NCI-H526 treated with DMSO at 0.1 percent for 48 hours (cell line): ENCODE data around the gene OR51L1.
"Not testable (repeated sequence)": the region's sequence is repeated elsewhere in the genome, so short reads cannot be mapped to it uniquely, and the experiment has no call there.

Experiments used
- DNase-seq: peaks from one replicate; lab custom pipeline; 2025; lab: John Stamatoyannopoulos, UW

The OR51L1 gene

GRCh38 chr11:4994551-4994950 is at the start of gene OR51L1:
Gene OR51L1, plus strand, starts transcription at chr11:4994851. Its CDS starts 4,132 bp downstream, at chr11:4998983.
- DNase-seq: no peak

- DNase-seq: no peak
Measured at GRCh38 chr11:4947505-4947904, 47.1 kb upstream of the OR51L1 start, which contains the start of gene OR51A4. Gene OR51A4, minus strand, starts transcription at chr11:4947605. Its CDS starts 505 bp downstream, at chr11:4947100.

- DNase-seq: not testable (repeated sequence)
Measured at GRCh38 chr11:4955613-4956012, 39.0 kb upstream of the OR51L1 start, which contains the start of gene OR51A2. Gene OR51A2, minus strand, starts transcription at chr11:4955713. Its CDS starts 0 bp downstream, at chr11:4955713.

GRCh38 chr11:4957396-4957795 is 37.3 kb upstream of the OR51L1 start:
- no peak for DNase-seq

- DNase-seq: no peak
Measured at GRCh38 chr11:4960877-4961276, 33.8 kb upstream of the OR51L1 start.

- no peak for DNase-seq
Measured at GRCh38 chr11:4962816-4963215, 31.8 kb upstream of the OR51L1 start.

GRCh38 chr11:4975436-4975835 is 19.2 kb upstream of the OR51L1 start:
- no peak for DNase-seq

GRCh38 chr11:4979036-4979435 is 15.6 kb upstream of the OR51L1 start:
- DNase-seq: no peak

GRCh38 chr11:4982678-4983077 is 12.0 kb upstream of the OR51L1 start:
- DNase-seq: no peak

- DNase-seq: no peak
Measured at GRCh38 chr11:4983841-4984240, 10.8 kb upstream of the OR51L1 start.

- DNase-seq: no peak
Measured at GRCh38 chr11:4991060-4991459, 3.6 kb upstream of the OR51L1 start.

- DNase-seq: peak; percentile 36
Measured at GRCh38 chr11:5004424-5005274, 10.0 kb downstream of the OR51L1 start.

- DNase-seq: no peak
Measured at GRCh38 chr11:5007561-5007960, 12.9 kb downstream of the OR51L1 start.

- DNase-seq: no peak
Measured at GRCh38 chr11:5011254-5011653, 16.6 kb downstream of the OR51L1 start.

GRCh38 chr11:5013012-5013411 is 18.4 kb downstream of the OR51L1 start:
- DNase-seq: no peak

GRCh38 chr11:5021996-5022395 is 27.3 kb downstream of the OR51L1 start:
- no peak for DNase-seq

GRCh38 chr11:5036669-5037068 is 42.0 kb downstream of the OR51L1 start:
- DNase-seq: no peak

GRCh38 chr11:5037926-5038325 is 43.3 kb downstream of the OR51L1 start:
- no peak for DNase-seq

- no peak for DNase-seq
Measured at GRCh38 chr11:5038341-5038740, 43.7 kb downstream of the OR51L1 start.

- no peak for DNase-seq
Measured at GRCh38 chr11:5040876-5041275, 46.2 kb downstream of the OR51L1 start.

GRCh38 chr11:5042091-5042490 is 47.4 kb downstream of the OR51L1 start:
- DNase-seq: no peak

GRCh38 chr11:5043380-5043779 is 48.7 kb downstream of the OR51L1 start:
- no peak for DNase-seq

- no peak for DNase-seq
Measured at GRCh38 chr11:5046226-5046625, 51.6 kb downstream of the OR51L1 start, which contains the start of gene OR52J3. Gene OR52J3, plus strand, starts transcription at chr11:5046526. Its CDS starts 0 bp downstream, at chr11:5046526.
